Measurements from ENCODE around the gene CAST. TPM values are rescaled to one million over a fixed set of nuclear protein-coding genes. Genes with fewer than 3 reads are reported as not detected.

Gene CAST
- total RNA-seq, 2 experiments from 2014 or later, result 149 to 173 TPM

GRCh38 chr5:96651047-96651446 lies 11.1 kb upstream of the CAST start:
- H3K9me3 Mint-ChIP-seq (ENCODE audit: low read depth), result no peaks in the 10 kb centered on the region
- H3K27ac Mint-ChIP-seq, result no peak overlapping the region
- H3K27me3 Mint-ChIP-seq, result peaks cover 67% of the 10 kb centered on the region
- no peak for DNase-seq
- no peak for ATAC-seq
- CTCF ChIA-PET, result interaction anchor here (0.8 kb wide), 1 partner anchor 34 kb away, joined by 5 read pairs; no protein-coding TSS in a partner anchor
- H3K4me1 Mint-ChIP-seq, result peaks cover 28% of the 10 kb centered on the region
- peaks cover 2% of the 10 kb centered on the region for H3K36me3 Mint-ChIP-seq
- H3K4me3 Mint-ChIP-seq, result no peak overlapping the region

GRCh38 chr5:96651948-96652753 lies 10.0 kb upstream of the CAST start:
- peaks cover 39% of the 10 kb centered on the region for H3K4me1 Mint-ChIP-seq
- no peak for DNase-seq
- peaks cover 2% of the 10 kb centered on the region for H3K36me3 Mint-ChIP-seq
- H3K4me3 Mint-ChIP-seq, result no peak overlapping the region
- no peak for ATAC-seq
- no peaks in the 10 kb centered on the region for H3K9me3 Mint-ChIP-seq (ENCODE audit: low read depth)
- H3K27ac Mint-ChIP-seq, result no peak overlapping the region
- CTCF ChIA-PET, result interaction anchor here (0.8 to 1.0 kb wide), 2 partner anchors 22 to 35 kb away, joined by 3 to 5 read pairs; no protein-coding TSS in a partner anchor
- H3K27me3 Mint-ChIP-seq, result peaks cover 72% of the 10 kb centered on the region

GRCh38 chr5:96652769-96653454 lies 9.3 kb upstream of the CAST start:
- peaks cover 75% of the 10 kb centered on the region for H3K27me3 Mint-ChIP-seq

GRCh38 chr5:96654209-96654608 lies 8.0 kb upstream of the CAST start:
- ATAC-seq (no peak), DNase-seq (no peak)
- Mint-ChIP-seq H3K27ac (peak overlapping the region; percentile 13), H3K36me3 (peaks cover 2% of the 10 kb centered on the region), H3K4me1 (peaks cover 46% of the 10 kb centered on the region), H3K9me3 (ENCODE audit: low read depth) (no peaks in the 10 kb centered on the region), H3K27me3 (peaks cover 84% of the 10 kb centered on the region), H3K4me3 (peak overlapping the region; percentile 31)
- CTCF ChIA-PET, result interaction anchor here (1.2 to 1.7 kb wide), 5 partner anchors 9 to 48 kb away, joined by 3 to 5 read pairs (median 3); no protein-coding TSS in a partner anchor

More at GRCh38 chr5:96652769-96653454, 9.3 kb upstream of the CAST start:
- no peak for ATAC-seq
- peaks cover 2% of the 10 kb centered on the region for H3K36me3 Mint-ChIP-seq
- no peak for DNase-seq
- CTCF ChIA-PET, result interaction anchor here (1.0 to 1.6 kb wide), 2 partner anchors 21 to 39 kb away, joined by 3 to 5 read pairs; no protein-coding TSS in a partner anchor
- H3K9me3 Mint-ChIP-seq (ENCODE audit: low read depth), result no peaks in the 10 kb centered on the region
- H3K4me1 Mint-ChIP-seq, result peaks cover 44% of the 10 kb centered on the region
- H3K27ac Mint-ChIP-seq, result no peak overlapping the region
- H3K4me3 Mint-ChIP-seq, result no peak overlapping the region

GRCh38 chr5:96655085-96655484 lies 7.1 kb upstream of the CAST start:
- CTCF ChIA-PET, result interaction anchor here (1.3 to 1.7 kb wide), 3 partner anchors 8 to 26 kb away, joined by 3 read pairs; no protein-coding TSS in a partner anchor
- no peak overlapping the region for H3K4me3 Mint-ChIP-seq
- ATAC-seq, result no peak
- H3K9me3 Mint-ChIP-seq (ENCODE audit: low read depth), result no peaks in the 10 kb centered on the region
- peaks cover 82% of the 10 kb centered on the region for H3K27me3 Mint-ChIP-seq
- no peak overlapping the region for H3K27ac Mint-ChIP-seq
- H3K4me1 Mint-ChIP-seq, result peaks cover 50% of the 10 kb centered on the region
- H3K36me3 Mint-ChIP-seq, result peaks cover 2% of the 10 kb centered on the region
- no peak for DNase-seq

GRCh38 chr5:96655506-96655905 lies 6.7 kb upstream of the CAST start:
- no peaks in the 10 kb centered on the region for H3K9me3 Mint-ChIP-seq (ENCODE audit: low read depth)
- no peak overlapping the region for H3K4me3 Mint-ChIP-seq
- DNase-seq (no peak), ATAC-seq (no peak)
- H3K27me3 Mint-ChIP-seq, result peaks cover 84% of the 10 kb centered on the region
- peaks cover 53% of the 10 kb centered on the region for H3K4me1 Mint-ChIP-seq
- no peak overlapping the region for H3K27ac Mint-ChIP-seq
- CTCF ChIA-PET, result interaction anchor here (1.3 to 1.7 kb wide), 2 partner anchors 20 to 27 kb away, joined by 3 read pairs; no protein-coding TSS in a partner anchor
- peaks cover 2% of the 10 kb centered on the region for H3K36me3 Mint-ChIP-seq

- H3K27me3 Mint-ChIP-seq, result peaks cover 68% of the 10 kb centered on the region
- H3K4me1 Mint-ChIP-seq, result peaks cover 59% of the 10 kb centered on the region
- peak overlapping the region; percentile 27 for H3K4me3 Mint-ChIP-seq
- H3K36me3 Mint-ChIP-seq, result peaks cover 2% of the 10 kb centered on the region
- DNase-seq (peak; percentile 87), ATAC-seq (peak; percentile 21)
- CTCF ChIA-PET, result interaction anchor here (1.5 kb wide), 1 partner anchor 95 kb away, joined by 3 read pairs; no protein-coding TSS in a partner anchor
- no peaks in the 10 kb centered on the region for H3K9me3 Mint-ChIP-seq (ENCODE audit: low read depth)
- H3K27ac Mint-ChIP-seq, result peak overlapping the region; percentile 57
These were observed 5.1 kb upstream of the CAST start for GRCh38 chr5:96657068-96657467.

- CTCF ChIA-PET, result interaction anchor here (2.2 kb wide), 1 partner anchor 44 kb away, joined by 9 read pairs; no protein-coding TSS in a partner anchor
- no peak overlapping the region for H3K27ac Mint-ChIP-seq
- ATAC-seq, result no peak
- peaks cover 3% of the 10 kb centered on the region for H3K36me3 Mint-ChIP-seq
- H3K4me3 Mint-ChIP-seq, result no peak overlapping the region
- H3K27me3 Mint-ChIP-seq, result peaks cover 56% of the 10 kb centered on the region
- peaks cover 60% of the 10 kb centered on the region for H3K4me1 Mint-ChIP-seq
- H3K9me3 Mint-ChIP-seq (ENCODE audit: low read depth), result no peaks in the 10 kb centered on the region
- DNase-seq, result no peak
These were observed 3.9 kb upstream of the CAST start for GRCh38 chr5:96658272-96658671.

- no peak overlapping the region for H3K4me3 Mint-ChIP-seq
- DNase-seq, result no peak
- peaks cover 66% of the 10 kb centered on the region for H3K4me1 Mint-ChIP-seq
- ATAC-seq, result no peak
- CTCF ChIA-PET, result interaction anchor here (2.2 kb wide), 1 partner anchor 45 kb away, joined by 9 read pairs; no protein-coding TSS in a partner anchor
- no peak overlapping the region for H3K27ac Mint-ChIP-seq
- H3K9me3 Mint-ChIP-seq (ENCODE audit: low read depth), result no peaks in the 10 kb centered on the region
- peaks cover 49% of the 10 kb centered on the region for H3K27me3 Mint-ChIP-seq
- H3K36me3 Mint-ChIP-seq, result peaks cover 4% of the 10 kb centered on the region
These were observed 3.0 kb upstream of the CAST start for GRCh38 chr5:96659170-96659569.

GRCh38 chr5:96660971-96661854 lies 963 bp upstream of the CAST start:
- Mint-ChIP-seq H3K27me3 (peaks cover 31% of the 10 kb centered on the region), H3K4me3 (peak overlapping the region; percentile 87), H3K27ac (peak overlapping the region; percentile 97), H3K4me1 (peaks cover 59% of the 10 kb centered on the region), H3K9me3 (ENCODE audit: low read depth) (no peaks in the 10 kb centered on the region), H3K36me3 (peaks cover 7% of the 10 kb centered on the region)
- CTCF ChIA-PET, result interaction anchor here (0.7 to 2.4 kb wide), 4 partner anchors 41 to 880 kb away, joined by 3 to 6 read pairs (median 4); no protein-coding TSS in a partner anchor
- peak; percentile 84 for DNase-seq
- ATAC-seq, result peak; percentile 12

- ATAC-seq, result peak; percentile 83
- peak; percentile 93 for DNase-seq
- Mint-ChIP-seq H3K36me3 (peaks cover 7% of the 10 kb centered on the region), H3K27me3 (peaks cover 17% of the 10 kb centered on the region), H3K4me1 (peaks cover 44% of the 10 kb centered on the region), H3K9me3 (ENCODE audit: low read depth) (no peaks in the 10 kb centered on the region), H3K4me3 (peak overlapping the region; percentile 97), H3K27ac (peak overlapping the region; percentile 99)
- CTCF ChIA-PET, result interaction anchor here (0.7 to 2.4 kb wide), 9 partner anchors 9 to 499 kb away, joined by 3 to 6 read pairs (median 3); no protein-coding TSS in a partner anchor
These were observed 746 bp downstream of the CAST start for GRCh38 chr5:96662725-96663518.

- H3K9me3 Mint-ChIP-seq (ENCODE audit: low read depth), result no peaks in the 10 kb centered on the region
- no peak for ATAC-seq
- H3K27me3 Mint-ChIP-seq, result peaks cover 12% of the 10 kb centered on the region
- peak overlapping the region; percentile 97 for H3K4me3 Mint-ChIP-seq
- peaks cover 7% of the 10 kb centered on the region for H3K36me3 Mint-ChIP-seq
- CTCF ChIA-PET, result interaction anchor here (0.7 to 2.3 kb wide), 4 partner anchors 9 to 49 kb away, joined by 3 to 6 read pairs (median 4); no protein-coding TSS in a partner anchor
- H3K4me1 Mint-ChIP-seq, result peaks cover 43% of the 10 kb centered on the region
- DNase-seq, result no peak
- H3K27ac Mint-ChIP-seq, result peak overlapping the region; percentile 99
These were observed 1.4 kb downstream of the CAST start for GRCh38 chr5:96663608-96664007.

All from activated CD8-positive, alpha-beta memory T cell treated with anti-CD3 and anti-CD28 coated beads, Interleukin-2, amount 10 ng/mL, durations not matched to agents 7 days and 5 days (primary cell).